HL-60/S4 treated with phorbol 12-myristate 13-acetate at 8.2 ng/mL for 4 days and 3 days (cell line): ENCODE data around the gene BLACAT1.
"Not testable (repeated sequence)": the region's sequence is repeated elsewhere in the genome, so short reads cannot be mapped to it uniquely, and the experiment has no call there.

Experiments used
- in situ Hi-C: fragments of 300-500 bp; cut with MboI; formaldehyde crosslinking; loops from 2 replicates; pipeline ENCODE4 v1.15.0; 2022; ENCODE audit warnings: low sequenced_read_pairs

BLACAT1 gene

DNA sequence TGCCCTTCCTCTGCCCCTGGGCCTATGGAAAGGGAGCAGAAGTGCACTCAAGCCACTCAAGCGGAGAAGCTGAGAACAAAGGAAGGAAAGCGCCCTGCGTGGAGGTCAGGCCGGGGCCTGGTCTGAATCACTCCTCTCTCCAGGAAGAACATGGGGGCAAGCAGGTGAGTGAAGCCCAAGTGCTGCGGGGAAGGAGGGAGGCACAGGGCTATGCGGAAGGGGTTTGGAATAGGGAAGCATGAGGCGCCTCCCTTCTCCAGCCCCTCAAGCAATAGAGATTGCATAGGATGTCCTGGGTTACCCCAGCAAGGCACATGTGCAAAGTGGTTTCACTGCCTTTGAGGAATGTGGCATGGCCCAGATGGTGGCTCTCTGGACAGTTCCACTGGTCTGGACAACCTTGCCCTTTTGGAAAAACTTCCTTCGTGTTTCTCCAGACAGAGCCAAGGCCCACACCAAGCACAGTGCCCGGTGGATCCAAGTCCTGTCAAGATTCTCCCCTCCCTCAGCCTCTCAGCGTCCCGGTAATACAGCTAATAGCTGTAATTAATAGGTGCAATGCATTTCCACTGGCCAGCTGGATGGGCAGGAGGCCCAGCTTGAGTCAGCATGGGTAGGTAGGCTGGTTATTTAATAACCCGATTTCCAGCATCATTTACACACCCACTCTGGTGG lies 13.7 kb downstream of the BLACAT1 start:
- in situ Hi-C loops: no loop called here

- in situ Hi-C loops: no loop called here
Observed at GRCh38 chr1:205441716-205442050, 14.2 kb downstream of the BLACAT1 start.

- in situ Hi-C loops: no loop called here
Observed at GRCh38 chr1:205441318-205441633, 14.6 kb downstream of the BLACAT1 start.

DNA sequence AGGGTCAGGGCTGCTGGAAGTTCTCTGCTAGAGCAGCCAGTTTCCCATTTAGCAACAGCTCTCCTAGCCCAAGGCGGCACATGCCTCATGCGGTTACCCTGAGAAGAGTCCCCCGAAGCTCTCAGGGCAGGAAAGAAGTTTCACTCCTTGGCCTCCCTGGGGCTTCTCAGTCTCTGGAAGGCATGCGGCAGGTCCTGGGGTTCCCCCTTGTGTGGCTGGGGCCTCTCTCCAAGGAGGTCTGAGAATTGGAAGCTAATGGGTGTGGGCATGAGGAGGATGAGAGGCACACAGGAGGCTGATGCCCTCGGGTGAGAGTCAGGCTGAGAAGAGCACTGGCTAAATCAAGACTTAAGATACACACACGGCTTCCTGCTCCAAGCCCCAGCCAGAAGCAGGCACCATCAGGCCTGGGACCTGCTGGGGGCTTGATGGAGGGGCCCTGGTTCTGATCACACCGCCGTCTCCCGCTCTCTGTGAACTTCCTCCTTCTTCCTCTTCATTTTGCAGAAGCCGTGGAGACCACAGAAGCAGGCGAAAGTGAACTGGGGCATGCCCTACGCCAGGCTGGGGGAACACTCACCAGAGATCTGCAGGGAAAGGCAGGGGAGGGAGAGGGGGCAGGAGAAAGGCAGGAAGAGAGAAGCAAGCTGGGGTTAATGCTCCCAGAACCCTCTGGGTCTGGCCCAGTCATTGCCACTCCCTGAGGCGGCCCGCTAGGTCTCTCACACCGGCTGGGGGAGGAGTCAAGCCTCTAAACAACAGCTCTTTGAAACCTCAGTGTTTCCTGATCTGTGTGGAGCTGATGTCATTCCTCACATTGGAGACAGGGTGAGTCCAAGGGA lies 15.1 kb downstream of the BLACAT1 start:
- in situ Hi-C loops: no loop called here

- in situ Hi-C loops: no loop called here
Observed at GRCh38 chr1:205440121-205440475, 15.7 kb downstream of the BLACAT1 start.

GRCh38 chr1:205438213-205439158 lies 17.4 kb downstream of the BLACAT1 start:
- in situ Hi-C loops: no loop called here

- in situ Hi-C loops: no loop called here
Observed at GRCh38 chr1:205437570-205437969, 18.3 kb downstream of the BLACAT1 start.

DNA sequence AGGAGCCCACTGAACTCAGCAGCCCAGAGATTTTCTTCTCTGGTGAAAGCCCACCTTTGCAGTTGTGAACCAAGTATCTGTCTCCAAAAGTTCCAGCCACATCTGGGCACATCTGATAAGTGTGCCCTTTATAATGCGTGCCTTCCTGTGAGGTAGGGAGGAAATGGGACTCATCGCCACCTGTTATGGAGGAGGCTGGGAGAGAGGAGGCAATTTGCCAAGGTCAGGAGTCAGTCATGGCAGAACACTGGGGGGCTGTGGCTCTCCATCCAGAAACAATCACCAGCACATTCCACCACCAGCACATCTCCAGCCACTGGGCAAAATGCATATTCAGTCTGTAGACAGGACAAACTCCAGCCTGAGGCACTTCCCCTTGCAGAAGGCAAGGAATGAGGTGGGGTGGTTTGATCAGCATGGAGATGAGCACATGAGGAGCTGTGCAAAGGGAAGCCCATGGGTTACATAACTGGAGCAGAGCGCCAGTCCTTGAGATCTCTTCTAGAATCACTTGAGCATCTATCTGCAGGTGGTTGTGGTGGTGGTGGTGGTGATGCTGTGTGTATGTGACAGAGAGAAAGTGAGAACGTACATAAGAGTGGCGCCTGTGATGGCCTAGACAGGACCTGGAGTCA lies 19.0 kb downstream of the BLACAT1 start:
- in situ Hi-C loops: no loop called here

GRCh38 chr1:205435578-205436573 lies 20.0 kb downstream of the BLACAT1 start:
- in situ Hi-C loops: no loop called here

- in situ Hi-C loops: no loop called here
Observed at GRCh38 chr1:205434738-205435137, 21.1 kb downstream of the BLACAT1 start.

DNA sequence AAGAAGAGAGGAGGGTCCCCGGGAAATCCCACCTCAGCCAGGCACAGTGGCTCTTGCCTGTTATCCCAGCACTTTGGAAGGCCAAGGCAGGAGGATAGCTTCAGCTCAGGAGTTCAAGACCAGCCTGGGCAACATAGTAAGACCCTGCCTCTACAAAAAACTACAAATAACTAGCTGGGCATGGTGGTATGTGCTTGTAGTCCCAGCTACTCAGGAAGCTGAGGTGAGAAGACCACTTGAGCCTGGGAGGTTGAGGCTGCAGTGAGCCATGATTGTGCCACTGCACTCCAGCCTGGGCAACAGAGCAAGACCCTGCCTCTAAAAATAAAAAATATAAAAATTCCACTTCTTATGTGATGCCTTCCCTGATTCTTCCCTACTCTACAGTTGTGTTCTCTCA lies 23.2 kb downstream of the BLACAT1 start:
- in situ Hi-C loops: not testable (repeated sequence)

DNA sequence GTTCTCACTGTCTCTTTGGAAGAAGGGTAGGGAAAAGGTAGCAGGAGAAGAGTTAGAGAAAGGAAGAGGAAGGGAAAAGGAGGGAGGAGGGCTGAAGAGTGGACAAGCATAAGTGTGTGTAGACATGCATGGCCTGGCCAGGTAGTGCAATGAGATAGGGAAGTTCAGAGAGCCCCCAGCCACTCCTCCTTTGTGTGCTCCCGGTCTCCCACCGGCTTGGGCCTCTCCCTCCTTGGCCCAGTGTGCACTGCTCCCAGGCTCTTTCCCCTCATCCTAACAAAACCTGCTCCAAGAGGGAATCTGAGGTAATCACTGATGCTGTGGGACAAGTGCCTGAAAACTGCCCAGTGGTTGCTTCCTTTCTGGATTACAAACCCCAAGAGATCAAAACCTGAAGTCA lies 23.7 kb downstream of the BLACAT1 start:
- in situ Hi-C loops: no loop called here

- in situ Hi-C loops: no loop called here
Observed at GRCh38 chr1:205430696-205431305, 25.0 kb downstream of the BLACAT1 start.

DNA sequence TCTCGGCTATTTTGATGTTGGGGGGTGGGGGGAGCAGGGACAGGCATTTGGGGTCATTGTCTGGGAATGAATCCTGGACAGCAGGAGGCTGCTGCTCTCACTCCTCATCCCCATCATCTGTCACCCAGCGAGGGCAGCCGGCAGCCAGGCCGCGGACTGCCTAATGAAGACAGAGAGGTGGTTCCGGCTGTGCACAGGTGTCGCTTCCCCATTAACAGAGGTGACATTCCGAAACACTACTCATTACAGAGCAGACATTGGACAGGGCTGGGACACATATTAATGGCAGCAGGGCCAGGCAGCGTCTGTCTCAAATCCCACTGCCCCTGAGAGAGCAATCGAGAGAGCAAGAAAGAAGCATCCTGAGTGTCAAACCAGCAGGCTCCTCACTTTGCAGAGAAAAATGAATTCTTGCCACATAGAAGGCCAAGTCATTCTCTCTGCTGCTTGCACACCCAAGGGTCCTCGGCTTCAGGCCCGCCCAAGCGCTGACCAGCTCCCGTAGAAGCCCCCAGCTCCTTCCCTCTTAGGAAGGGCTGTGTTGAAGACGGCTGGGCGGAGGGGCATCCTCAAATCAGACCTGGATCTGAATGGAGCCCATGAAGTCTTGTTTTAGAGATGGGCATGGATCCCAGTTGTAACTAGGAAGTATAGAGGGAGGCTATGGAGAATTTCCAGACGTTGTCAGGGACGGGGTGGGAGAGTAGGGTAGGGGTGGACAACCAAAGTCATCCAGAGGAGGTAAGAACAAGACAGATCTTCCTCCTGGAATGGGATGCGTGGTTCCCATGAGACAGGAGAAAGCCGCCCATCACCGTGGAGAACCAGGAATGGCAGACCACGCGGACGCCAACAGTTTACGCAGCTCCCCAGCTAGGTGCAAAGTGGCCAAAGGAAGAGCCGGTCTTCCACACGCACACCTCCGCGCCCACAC lies 25.8 kb downstream of the BLACAT1 start:
- in situ Hi-C loops: no loop called here

- in situ Hi-C loops: no loop called here
Observed at GRCh38 chr1:205424901-205425600, 30.8 kb downstream of the BLACAT1 start.

GRCh38 chr1:205423814-205424399 lies 31.9 kb downstream of the BLACAT1 start:
- in situ Hi-C loops: no loop called here

DNA sequence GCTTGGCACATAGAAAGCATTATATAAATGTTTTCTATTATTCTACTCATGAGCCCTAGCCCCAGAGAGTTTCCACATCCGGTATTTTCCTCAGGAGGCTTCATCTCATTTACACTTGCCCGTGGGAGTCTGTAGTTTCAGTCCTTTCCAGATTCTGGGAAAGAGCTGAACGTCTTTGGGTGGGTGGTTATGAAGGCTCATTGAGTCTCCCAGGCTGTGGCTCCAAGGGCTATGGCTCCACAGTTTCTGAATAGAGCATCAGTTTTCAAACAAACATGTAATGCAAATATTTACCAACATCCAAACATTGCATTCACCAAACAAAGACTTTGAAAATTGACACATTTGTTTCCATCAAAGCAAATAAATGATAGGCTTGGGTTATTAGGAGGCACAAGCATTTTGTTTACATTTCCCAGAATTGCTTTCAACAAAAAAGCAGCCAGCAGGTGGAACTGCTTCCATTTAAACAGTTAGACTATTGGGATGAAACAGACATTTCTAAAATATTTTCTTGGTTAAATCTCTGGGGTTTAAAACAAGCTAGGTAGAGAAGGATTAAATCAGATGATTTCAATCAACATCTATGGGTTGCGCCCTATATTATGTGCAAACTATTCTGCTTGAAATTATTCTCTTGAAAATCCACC lies 32.7 kb downstream of the BLACAT1 start:
- in situ Hi-C loops: no loop called here
